SK-N-SH (cell line): Measurements from ENCODE around the gene MIP. TPM values are rescaled to one million over a fixed set of nuclear protein-coding genes. Genes with fewer than 3 reads are reported as not detected.

ENCODE experiments used
- CTCF ChIA-PET: fragments of 300-600, 350-600 bp; formaldehyde crosslinking; extraction: SDS; loops from one replicate; lab custom pipeline; 2021; lab: Yijun Ruan, JAX
- POLR2A ChIA-PET: fragments of 350-600 bp; sonication (Branson Sonifier 250); formaldehyde crosslinking; extraction: SDS; loops from one replicate; lab custom pipeline; 2020; ENCODE audit warnings: antibody characterized with exemption, inconsistent platforms; lab: Yijun Ruan, JAX
- DNase-seq: peaks from one replicate; pipeline ENCODE4 v3.0.0; 2012
- H2AFZ ChIP-seq: fragments of 200-600 bp; sonication (generic); 2 replicates; pipeline ENCODE4 v1.8.1; 2016; ENCODE audit warnings: antibody characterized with exemption, mild to moderate bottlenecking, low read depth
- H3F3A ChIP-seq: fragments of 200-600 bp; sonication (generic); replicated peaks from 2 replicates; pipeline ENCODE3; 2016; ENCODE audit warnings: antibody characterized with exemption, mild to moderate bottlenecking; ENCODE audit not compliant: insufficient read depth
- H3K27ac ChIP-seq, 2 experiments: fragments of 200-500 bp in 1 of 2; fragments of 200-600 bp in 1 of 2; sonication (Bioruptor generic) in 1 of 2; sonication (generic), shearing (Covaris generic) in 1 of 2; 2 replicates each; pipeline versions ENCODE4 v1.5.1 to v1.6.1; 2014 to 2016; ENCODE audit warnings: low read depth in 2 of 2, inconsistent platforms in 1 of 2, low read length in 1 of 2, mild to moderate bottlenecking in 1 of 2, mixed read lengths in 1 of 2
- H3K27me3 ChIP-seq: fragments of 200-600 bp; sonication (generic), shearing (Covaris generic); 2 replicates; pipeline ENCODE4 v1.6.1; 2016; ENCODE audit warnings: mixed run types; ENCODE audit not compliant: insufficient read depth
- H3K36me3 ChIP-seq, 2 experiments: fragments of 200-500 bp in 1 of 2; fragments of 200-600 bp in 1 of 2; sonication (Bioruptor generic) in 1 of 2; sonication (generic) in 1 of 2; replicated peaks in 1 of 2; 2 replicates each; pipeline versions ENCODE3 to v1.5.1; 2014 to 2016; ENCODE audit warnings: low read length in 1 of 2, mild to moderate bottlenecking in 1 of 2; ENCODE audit not compliant: insufficient read depth in 2 of 2, control insufficient read depth in 1 of 2
- H3K4me1 ChIP-seq, 2 experiments: fragments of 200-500 bp in 1 of 2; fragments of 200-600 bp in 1 of 2; sonication (Bioruptor generic) in 1 of 2; sonication (generic), shearing (Covaris generic) in 1 of 2; 2 replicates each; pipeline versions ENCODE4 v1.5.1 to v1.6.1; 2014 to 2016; ENCODE audit warnings: low read depth in 1 of 2, low read length in 1 of 2, mixed run types in 1 of 2; ENCODE audit not compliant: insufficient read depth in 2 of 2, control insufficient read depth in 1 of 2
- H3K4me2 ChIP-seq: fragments of 200-600 bp; sonication (generic), shearing (Covaris generic); 2 replicates; pipeline ENCODE4 v1.6.1; 2017; ENCODE audit warnings: mixed run types
- H3K4me3 ChIP-seq, 2 experiments: fragments of 200-500 bp in 1 of 2; fragments of 200-600 bp in 1 of 2; sonication (Bioruptor generic) in 1 of 2; sonication (generic), shearing (Covaris generic) in 1 of 2; 2 replicates each; pipeline versions ENCODE4 v1.5.1 to v1.8.1; 2014 to 2016; ENCODE audit warnings: low read depth in 2 of 2, inconsistent platforms in 1 of 2, low read length in 1 of 2, mild to moderate bottlenecking in 1 of 2, mixed read lengths in 1 of 2, moderate library complexity in 1 of 2
- H3K79me2 ChIP-seq: fragments of 200-600 bp; sonication (generic); 2 replicates; pipeline ENCODE4 v1.8.1; 2017; ENCODE audit warnings: mild to moderate bottlenecking; ENCODE audit not compliant: insufficient read depth
- H3K9ac ChIP-seq: fragments of 200-600 bp; sonication (generic); 2 replicates; pipeline ENCODE4 v1.6.1; 2017; ENCODE audit warnings: mixed run types
- H3K9me2 ChIP-seq: fragments of 200-600 bp; sonication (generic); 2 replicates; pipeline ENCODE4 v1.6.1; 2017; ENCODE audit warnings: mixed run types
- H3K9me3 ChIP-seq: fragments of 200-600 bp; sonication (generic); 2 replicates; pipeline ENCODE4 v1.6.1; 2017; ENCODE audit warnings: mixed run types, mild to moderate bottlenecking, moderate library complexity
- H4K20me1 ChIP-seq: fragments of 200-600 bp; sonication (generic); 2 replicates; pipeline ENCODE4 v1.6.1; 2017; ENCODE audit warnings: mild to moderate bottlenecking, mixed run types; ENCODE audit not compliant: insufficient read depth
- CHD2 ChIP-seq: fragments of 150-350 bp; IDR thresholded peaks from 2 replicates; pipeline ENCODE4 v1.6.1; 2018; ENCODE audit warnings: low read length; ENCODE audit not compliant: partially characterized antibody
- CTCF ChIP-seq: fragments of 200-600 bp; sonication (generic); IDR thresholded peaks from 2 replicates; pipeline ENCODE4 v1.6.1; 2017; ENCODE audit warnings: antibody characterized with exemption, mild to moderate bottlenecking, moderate library complexity
- ELF1 ChIP-seq: IDR thresholded peaks from 2 replicates; pipeline ENCODE4 v1.4.0; 2012
- FOXJ3 ChIP-seq: sonication (generic); formaldehyde crosslinking; IDR thresholded peaks from 2 replicates; pipeline ENCODE4 v1.5.1; 2020; ENCODE audit warnings: mild to moderate bottlenecking, missing genetic modification reagents
- GATA2 ChIP-seq: sonication (generic); formaldehyde crosslinking; IDR thresholded peaks from 2 replicates; pipeline ENCODE4 v1.5.0; 2020; ENCODE audit warnings: mild to moderate bottlenecking, missing genetic modification reagents
- IRF3 ChIP-seq: fragments of 150-350 bp; IDR thresholded peaks from 2 replicates; pipeline ENCODE4 v1.6.1; 2016; ENCODE audit warnings: mild to moderate bottlenecking, low read depth, low read length
- MAX ChIP-seq: IDR thresholded peaks from 2 replicates; pipeline ENCODE4 v1.4.0; 2012; ENCODE audit warnings: low read depth
- MXI1 ChIP-seq: IDR thresholded peaks from 2 replicates; pipeline ENCODE4 v1.6.1; 2012; ENCODE audit warnings: mild to moderate bottlenecking, low read depth, low read length, improper control_type of control experiment
- PBX3 ChIP-seq: IDR thresholded peaks from 2 replicates; pipeline ENCODE4; 2012
- RAD21 ChIP-seq: IDR thresholded peaks from 2 replicates; pipeline ENCODE4 v1.6.1; 2012; ENCODE audit warnings: mild to moderate bottlenecking, low read length
- RFX5 ChIP-seq: IDR thresholded peaks from 2 replicates; pipeline ENCODE4 v1.6.1; 2012; ENCODE audit warnings: mild to moderate bottlenecking, improper control_type of control experiment, low read length
- RXRA ChIP-seq: IDR thresholded peaks from 2 replicates; pipeline ENCODE4 v1.4.0; 2012; ENCODE audit warnings: low read depth, mild to moderate bottlenecking, borderline replicate concordance
- ZBTB33 ChIP-seq: IDR thresholded peaks from 2 replicates; pipeline ENCODE4 v1.4.0; 2012; ENCODE audit warnings: low read depth, borderline replicate concordance
- WGBS: methylation state at CpG from one replicate; pipeline ENCODE4 v1.1.6; 2017; ENCODE audit warnings: low lambda C conversion rate; 5-methylcytosine and 5-hydroxymethylcytosine counted together
- polyA plus RNA-seq, 3 experiments: library from polyadenylated mRNA; depleted of rRNA; stranded (reverse); fragments of >200 nt; gene quantifications; 2 replicates each; pipeline ENCODE4 v1.2.3, GENCODE V29; 2012

The MIP gene
- polyA plus RNA-seq, 1 of the 3 experiments (the other 2 are of a cell fraction): not detected

- POLR2A ChIA-PET: interaction anchor here (0.7 kb wide), 2 partner anchors 12 to 272 kb away, joined by 3 read pairs; partner anchors contain the start of gene TIMELESS
- Histone ChIP-seq H3K27me3 (no peaks in the 10 kb centered on the region), H3F3A (peaks cover 12% of the 10 kb centered on the region), H3K4me3 (no peak overlapping the region), H4K20me1 (no peaks in the 10 kb centered on the region), H3K36me3 (no peaks in the 10 kb centered on the region), H3K9me2 (no peaks in the 10 kb centered on the region), H3K27ac (no peak overlapping the region), H2AFZ (no peak overlapping the region; the same call in 1 of the 2 replicates), H3K79me2 (no peaks in the 10 kb centered on the region), H3K4me2 (no peak overlapping the region), H3K9me3 (no peaks in the 10 kb centered on the region), H3K4me1 (no peaks in the 10 kb centered on the region; a peak in 1 of 4 replicates), H3K9ac (no peak overlapping the region)
- no peak for DNase-seq
- TF ChIP-seq CHD2: no peak
- no peak for TF ChIP-seq RXRA
- TF ChIP-seq ZBTB33: no peak
- no peak for TF ChIP-seq MXI1
- no peak for TF ChIP-seq RFX5
- no peak for TF ChIP-seq MAX
- TF ChIP-seq FOXJ3 (CRISPR knock-in tag): no peak
- TF ChIP-seq ELF1: no peak
- no peak for TF ChIP-seq GATA2 (CRISPR knock-in tag)
- TF ChIP-seq IRF3: no peak
- TF ChIP-seq PBX3: no peak
- TF ChIP-seq RAD21: no peak
- no peak for TF ChIP-seq CTCF
- CTCF ChIA-PET: interaction anchor here (0.6 to 0.9 kb wide), 2 partner anchors 10 to 143 kb away, joined by 3 read pairs; no protein-coding TSS in a partner anchor
- WGBS: 79% methylated on average over 11 of the region's 11 CpGs
Measured at GRCh38 chr12:56461235-56462159, 7.0 kb upstream of the MIP start.
